ENCODE data around the gene DAB2. TPM values are rescaled to one million over a fixed set of nuclear protein-coding genes. Genes with fewer than 3 reads are reported as not detected.

Gene DAB2
- total and polyA plus RNA-seq, 2 donors (not counting 1 experiment from before 2014, with no cell fraction given): 0.03 to 0.47 TPM

DNA sequence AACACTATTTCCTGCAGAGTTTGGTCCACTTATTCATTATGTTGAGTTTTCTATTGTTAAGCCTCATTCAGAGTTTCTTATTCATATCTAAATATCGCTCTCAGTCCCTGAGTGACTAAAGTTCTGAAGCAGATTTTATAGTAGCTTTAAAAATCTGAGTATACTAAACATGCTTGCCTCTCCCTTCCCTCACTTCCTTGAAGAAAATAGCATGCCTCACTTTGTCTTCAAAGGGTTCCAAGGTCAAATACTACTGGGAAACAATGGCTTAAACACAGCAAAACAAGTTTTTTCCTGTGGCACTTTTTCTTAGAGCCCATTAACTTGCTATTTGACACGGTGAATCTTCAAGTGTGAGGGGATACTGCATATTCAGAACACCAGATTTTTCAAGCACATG, 41.1 kb upstream of the DAB2 start:
- Mint-ChIP-seq H3K27me3 (peaks cover 14% of the 10 kb centered on the region), H3K9me3 (ENCODE audit: insufficient read depth) (no peaks in the 10 kb centered on the region), H3K27ac (no peak overlapping the region), H3K4me3 (no peak overlapping the region), H3K4me1 (peaks cover 17% of the 10 kb centered on the region)
- H2AFZ ChIP-seq (ENCODE audit: insufficient read depth, low read depth, low read length, poor library complexity, severe bottlenecking): no peak overlapping the region
- H3K4me1 ChIP-seq (ENCODE audit: control insufficient read depth in 2 of 2, insufficient read depth in 2 of 2, low read length in 2 of 2): peaks cover 10 to 11% of the 10 kb centered on the region in 2 donors
- no peak overlapping the region for H3K4me3 ChIP-seq (ENCODE audit: control extremely low read depth in 1 of 5, extremely low read depth in 1 of 5, insufficient read depth in 1 of 5, low read depth in 2 of 5, low read length in 4 of 5)
- no peak overlapping the region for H3K4me2 ChIP-seq (replicated peaks; ENCODE audit: low read depth, low read length, poor library complexity, severe bottlenecking)
- no peaks in the 10 kb centered on the region for H3K79me2 ChIP-seq (ENCODE audit: control insufficient read depth, insufficient read depth, low read length)
- H4K20me1 ChIP-seq (ENCODE audit: control insufficient read depth, insufficient read depth, low read length, poor library complexity, severe bottlenecking): no peaks in the 10 kb centered on the region
- WGBS (ENCODE audit: insufficient coverage): no CpG with 5 or more reads among the region's 2 CpGs
- intact Hi-C loops (cut with micrococcal nuclease): no loop called here
- ChIA-PET CTCF (interaction anchor here (1.2 kb wide), 1 partner anchor 10 kb away, joined by 3 read pairs; no protein-coding TSS in a partner anchor), POLR2A (no interaction called here)
- no peak overlapping the region for H3K9ac ChIP-seq (ENCODE audit: low read length)
- H3K27ac ChIP-seq (ENCODE audit: low read length in 2 of 2): no peak overlapping the region
- H3K27me3 ChIP-seq (replicated peaks in 1 of 4; ENCODE audit: control extremely low read depth in 1 of 4, control insufficient read depth in 3 of 4, insufficient read depth in 4 of 4, low read length in 3 of 4): no peaks in the 10 kb centered on the region
- no peak for TF ChIP-seq EZH2 (IDR thresholded peaks at IDR 0.05; ENCODE audit: borderline replicate concordance, insufficient read depth, low read depth, low read length, poor library complexity, severe bottlenecking)
- TF ChIP-seq, protein P1, sequence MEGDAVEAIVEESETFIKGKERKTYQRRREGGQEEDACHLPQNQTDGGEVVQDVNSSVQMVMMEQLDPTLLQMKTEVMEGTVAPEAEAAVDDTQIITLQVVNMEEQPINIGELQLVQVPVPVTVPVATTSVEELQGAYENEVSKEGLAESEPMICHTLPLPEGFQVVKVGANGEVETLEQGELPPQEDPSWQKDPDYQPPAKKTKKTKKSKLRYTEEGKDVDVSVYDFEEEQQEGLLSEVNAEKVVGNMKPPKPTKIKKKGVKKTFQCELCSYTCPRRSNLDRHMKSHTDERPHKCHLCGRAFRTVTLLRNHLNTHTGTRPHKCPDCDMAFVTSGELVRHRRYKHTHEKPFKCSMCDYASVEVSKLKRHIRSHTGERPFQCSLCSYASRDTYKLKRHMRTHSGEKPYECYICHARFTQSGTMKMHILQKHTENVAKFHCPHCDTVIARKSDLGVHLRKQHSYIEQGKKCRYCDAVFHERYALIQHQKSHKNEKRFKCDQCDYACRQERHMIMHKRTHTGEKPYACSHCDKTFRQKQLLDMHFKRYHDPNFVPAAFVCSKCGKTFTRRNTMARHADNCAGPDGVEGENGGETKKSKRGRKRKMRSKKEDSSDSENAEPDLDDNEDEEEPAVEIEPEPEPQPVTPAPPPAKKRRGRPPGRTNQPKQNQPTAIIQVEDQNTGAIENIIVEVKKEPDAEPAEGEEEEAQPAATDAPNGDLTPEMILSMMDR (IDR thresholded peaks at IDR 0.05): no peak
- ATAC-seq (ENCODE audit: low read depth) (no peak), DNase-seq (no peak)
- H3K36me3 ChIP-seq (replicated peaks in 1 of 2; ENCODE audit: control extremely low read depth in 1 of 2, control insufficient read depth in 1 of 2, extremely low read depth in 1 of 2, insufficient read depth in 2 of 2, low read length in 1 of 2): no peaks in the 10 kb centered on the region
- H3K9me3 ChIP-seq (ENCODE audit: control extremely low read depth in 1 of 3, control insufficient read depth in 2 of 3, insufficient read depth in 1 of 3, low read length in 2 of 3): no peaks in the 10 kb centered on the region

DNA sequence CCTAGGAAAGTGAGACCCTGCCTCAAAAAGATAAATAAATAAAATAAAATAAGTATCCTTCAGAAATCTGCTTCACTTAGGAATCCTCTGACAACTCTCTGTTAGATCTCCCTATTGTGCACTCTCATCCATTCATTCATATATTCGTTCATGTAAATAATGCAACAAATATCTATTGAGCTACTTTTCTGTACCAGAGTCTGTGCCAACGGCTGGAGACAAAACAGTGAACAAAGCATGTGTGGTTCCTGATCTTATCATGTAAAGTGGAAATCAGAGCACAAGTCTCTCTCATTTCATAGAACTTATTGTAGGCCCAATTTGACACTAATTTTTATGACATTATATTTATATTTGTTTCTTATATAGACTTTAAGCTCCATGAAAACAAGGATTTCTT, 40.3 kb upstream of the DAB2 start:
- Histone ChIP-seq H3K27me3 (replicated peaks in 1 of 4; ENCODE audit: control extremely low read depth in 1 of 4, control insufficient read depth in 3 of 4, insufficient read depth in 4 of 4, low read length in 3 of 4) (no peaks in the 10 kb centered on the region), H3K4me1 (ENCODE audit: control insufficient read depth in 2 of 2, insufficient read depth in 2 of 2, low read length in 2 of 2) (peaks cover 15 to 17% of the 10 kb centered on the region in 2 donors), H3K4me2 (replicated peaks; ENCODE audit: low read depth, low read length, poor library complexity, severe bottlenecking) (no peak overlapping the region), H3K9ac (ENCODE audit: low read length) (no peak overlapping the region), H2AFZ (ENCODE audit: insufficient read depth, low read depth, low read length, poor library complexity, severe bottlenecking) (no peak overlapping the region), H3K4me3 (ENCODE audit: control extremely low read depth in 1 of 5, extremely low read depth in 1 of 5, insufficient read depth in 1 of 5, low read depth in 2 of 5, low read length in 4 of 5) (no peak overlapping the region), H4K20me1 (ENCODE audit: control insufficient read depth, insufficient read depth, low read length, poor library complexity, severe bottlenecking) (no peaks in the 10 kb centered on the region), H3K79me2 (ENCODE audit: control insufficient read depth, insufficient read depth, low read length) (no peaks in the 10 kb centered on the region), H3K9me3 (ENCODE audit: control extremely low read depth in 1 of 3, control insufficient read depth in 2 of 3, insufficient read depth in 1 of 3, low read length in 2 of 3) (no peaks in the 10 kb centered on the region), H3K36me3 (replicated peaks in 1 of 2; ENCODE audit: control extremely low read depth in 1 of 2, control insufficient read depth in 1 of 2, extremely low read depth in 1 of 2, insufficient read depth in 2 of 2, low read length in 1 of 2) (no peaks in the 10 kb centered on the region), H3K27ac (ENCODE audit: low read length in 2 of 2) (no peak overlapping the region)
- no peak overlapping the region for H3K27ac Mint-ChIP-seq
- TF ChIP-seq, protein P1 (IDR thresholded peaks at IDR 0.05): no peak
- no peak for TF ChIP-seq EZH2 (IDR thresholded peaks at IDR 0.05; ENCODE audit: borderline replicate concordance, insufficient read depth, low read depth, low read length, poor library complexity, severe bottlenecking)
- ChIA-PET CTCF (no interaction called here), POLR2A (no interaction called here)
- intact Hi-C loops (cut with micrococcal nuclease): no loop called here
- H3K4me3 Mint-ChIP-seq: no peak overlapping the region
- 100% methylated on average over 1 of the region's 2 CpGs for WGBS (ENCODE audit: insufficient coverage)
- no peak for DNase-seq
- peaks cover 23% of the 10 kb centered on the region for H3K4me1 Mint-ChIP-seq
- peaks cover 14% of the 10 kb centered on the region for H3K27me3 Mint-ChIP-seq
- no peaks in the 10 kb centered on the region for H3K9me3 Mint-ChIP-seq (ENCODE audit: insufficient read depth)
- ATAC-seq (ENCODE audit: low read depth): no peak
